Kidney (tissue), 14 donors: Measurements from ENCODE around the gene CAND2. TPM values are rescaled to one million over a fixed set of nuclear protein-coding genes. Genes with fewer than 3 reads are reported as not detected.

Experiments used
- DNase-seq, 5 donors: peaks; one replicate each; pipeline ENCODE4 v3.0.0-alpha.2; 2013 to 2020
- FAIRE-seq: peaks from 2 replicates; lab custom pipeline; 2012; peaks lifted over from hg19 to GRCh38; lab: Jason Lieb, UNC
- H3K27ac ChIP-seq, 2 donors: one replicate each; pipeline ENCODE4 v1.7.0; 2013; ENCODE audit warnings: low read depth in 2 of 2, low read length in 2 of 2, inconsistent platforms in 1 of 2
- H3K27me3 ChIP-seq: one replicate; pipeline ENCODE4 v1.7.1; 2013; ENCODE audit warnings: low read length, inconsistent platforms; ENCODE audit not compliant: control insufficient read depth, insufficient read depth
- H3K36me3 ChIP-seq, 3 donors: one replicate each; pipeline versions ENCODE4 v1.7.0 to v1.7.1; 2013; ENCODE audit warnings: low read length in 3 of 3, control low read depth in 1 of 3, inconsistent platforms in 1 of 3; ENCODE audit not compliant: insufficient read depth in 3 of 3, control insufficient read depth in 2 of 3
- H3K4me1 ChIP-seq, 3 donors: one replicate each; pipeline versions ENCODE4 v1.7.0 to v1.7.1; 2013; ENCODE audit warnings: low read length in 3 of 3, inconsistent platforms in 1 of 3, low read depth in 1 of 3; ENCODE audit not compliant: control insufficient read depth in 2 of 3, insufficient read depth in 2 of 3
- H3K4me3 ChIP-seq, 3 donors: one replicate each; pipeline versions ENCODE4 v1.7.0 to v1.8.1; 2013; ENCODE audit warnings: low read length in 3 of 3, control low read depth in 1 of 3, inconsistent platforms in 1 of 3
- H3K9ac ChIP-seq, 3 donors: one replicate each; pipeline versions ENCODE4 v1.7.0 to v1.7.1; 2013; ENCODE audit warnings: low read length in 3 of 3, control low read depth in 1 of 3, inconsistent platforms in 1 of 3
- H3K9me3 ChIP-seq, 3 donors: one replicate each; pipeline versions ENCODE4 v1.7.0 to v1.7.1; 2013; ENCODE audit warnings: low read length in 3 of 3, control low read depth in 1 of 3, inconsistent platforms in 1 of 3; ENCODE audit not compliant: control insufficient read depth in 2 of 3, insufficient read depth in 1 of 3
- intact Hi-C: fragments of 100-400 bp; cut with DNase I; formaldehyde crosslinking; loops from one replicate; pipeline ENCODE4 v1.11.1; 2022
- polyA plus RNA-seq: library from polyadenylated mRNA; stranded (reverse); fragments of 350-450 nt; fragmentation: Illumina TruSeq; extraction: RNeasy Lipid Tissue Mini Kit (QIAGEN cat#74804); gene quantifications from one replicate; pipeline ENCODE4 v1.2.3, GENCODE V29; 2014; ENCODE audit warnings: low read depth, low replicate concordance; ENCODE audit not compliant: insufficient read depth
- total RNA-seq: library from RNA; stranded (reverse); fragmentation: NEBNext Ultra II Directional; extraction: Animal tissue kit (Norgen Biotek cat#: 25700); gene quantifications from one replicate; pipeline ENCODE4 v1.2.1, GENCODE V29; 2021
- TF ChIP-seq, protein P1 (sequence below): IDR thresholded peaks from 3 replicates; pipeline ENCODE4 v1.5.1; 2012; ENCODE audit warnings: mild to moderate bottlenecking, moderate library complexity, borderline replicate concordance; ENCODE audit not compliant: insufficient read depth; ENCODE audit errors: extremely low read depth
- donor health status: control.
- donor health status: control.
- donor health status: control.
- donor health status: control.
- donor health status: control.
- donor health status: DM: yes; HTN: yes; CAD: no.
- donor health status: Normal renal cell carcinoma (clear cell type).

Gene CAND2
- total and polyA plus RNA-seq, 2 donors from 2014 or later, result 3.9 to 7.1 TPM

DNA sequence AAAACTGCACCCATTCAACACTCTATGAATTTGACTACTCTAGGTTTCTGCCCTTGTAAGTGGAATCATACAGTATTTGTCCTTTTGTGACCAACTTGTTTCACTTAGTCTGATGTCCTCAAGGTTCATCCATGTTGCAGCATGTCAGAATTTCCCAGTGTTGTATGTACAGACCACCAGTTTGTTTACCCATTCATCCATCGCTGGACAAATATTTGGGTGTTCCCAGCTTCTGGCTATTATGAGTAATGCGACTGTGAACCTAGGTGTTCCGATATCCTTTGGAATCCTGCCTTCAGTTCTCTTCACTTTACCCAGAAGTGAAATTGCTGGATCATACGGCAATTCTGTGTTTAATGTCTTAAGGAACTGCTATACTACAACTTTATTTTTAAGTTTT lies 32.3 kb downstream of the CAND2 start:
- Histone ChIP-seq H3K4me3 (no peak overlapping the region), H3K27me3 (no peaks in the 10 kb centered on the region), H3K27ac (no peak overlapping the region), H3K4me1 (no peaks in the 10 kb centered on the region), H3K36me3 (peaks cover 0 to 9% (median under 1%) of the 10 kb centered on the region in 3 donors), H3K9me3 (no peaks in the 10 kb centered on the region), H3K9ac (no peak overlapping the region)
- intact Hi-C loops, result no loop called here
- no peak for FAIRE-seq
- TF ChIP-seq, protein P1, sequence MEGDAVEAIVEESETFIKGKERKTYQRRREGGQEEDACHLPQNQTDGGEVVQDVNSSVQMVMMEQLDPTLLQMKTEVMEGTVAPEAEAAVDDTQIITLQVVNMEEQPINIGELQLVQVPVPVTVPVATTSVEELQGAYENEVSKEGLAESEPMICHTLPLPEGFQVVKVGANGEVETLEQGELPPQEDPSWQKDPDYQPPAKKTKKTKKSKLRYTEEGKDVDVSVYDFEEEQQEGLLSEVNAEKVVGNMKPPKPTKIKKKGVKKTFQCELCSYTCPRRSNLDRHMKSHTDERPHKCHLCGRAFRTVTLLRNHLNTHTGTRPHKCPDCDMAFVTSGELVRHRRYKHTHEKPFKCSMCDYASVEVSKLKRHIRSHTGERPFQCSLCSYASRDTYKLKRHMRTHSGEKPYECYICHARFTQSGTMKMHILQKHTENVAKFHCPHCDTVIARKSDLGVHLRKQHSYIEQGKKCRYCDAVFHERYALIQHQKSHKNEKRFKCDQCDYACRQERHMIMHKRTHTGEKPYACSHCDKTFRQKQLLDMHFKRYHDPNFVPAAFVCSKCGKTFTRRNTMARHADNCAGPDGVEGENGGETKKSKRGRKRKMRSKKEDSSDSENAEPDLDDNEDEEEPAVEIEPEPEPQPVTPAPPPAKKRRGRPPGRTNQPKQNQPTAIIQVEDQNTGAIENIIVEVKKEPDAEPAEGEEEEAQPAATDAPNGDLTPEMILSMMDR, result no peak
- DNase-seq, result no peak

DNA sequence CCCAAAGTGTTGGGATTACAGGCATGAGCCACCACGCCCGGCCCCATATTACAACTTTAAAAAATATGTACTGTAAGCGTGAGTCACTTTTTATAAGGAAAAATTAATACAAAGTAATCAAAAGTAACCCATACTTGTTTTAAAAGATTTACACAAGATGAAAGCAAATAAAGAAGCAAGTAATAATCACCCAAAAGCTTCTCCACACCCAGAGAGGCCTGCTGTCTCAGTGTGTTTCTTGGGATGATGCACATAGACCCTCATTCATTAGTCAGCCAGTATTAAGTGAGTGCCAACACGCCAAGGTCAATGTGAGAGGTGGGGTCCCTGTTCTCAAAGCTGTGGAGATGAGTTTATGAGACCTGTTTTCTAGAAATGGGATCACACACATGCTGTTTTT lies 32.9 kb downstream of the CAND2 start:
- Histone ChIP-seq H3K4me3 (no peak overlapping the region), H3K36me3 (peaks cover 0 to 14% (median 5%) of the 10 kb centered on the region in 3 donors), H3K27ac (no peak overlapping the region), H3K4me1 (no peaks in the 10 kb centered on the region), H3K27me3 (no peaks in the 10 kb centered on the region), H3K9ac (no peak overlapping the region), H3K9me3 (no peaks in the 10 kb centered on the region)
- TF ChIP-seq, protein P1, result no peak
- intact Hi-C loops, result no loop called here
- FAIRE-seq (no peak), DNase-seq (no peak)

DNA sequence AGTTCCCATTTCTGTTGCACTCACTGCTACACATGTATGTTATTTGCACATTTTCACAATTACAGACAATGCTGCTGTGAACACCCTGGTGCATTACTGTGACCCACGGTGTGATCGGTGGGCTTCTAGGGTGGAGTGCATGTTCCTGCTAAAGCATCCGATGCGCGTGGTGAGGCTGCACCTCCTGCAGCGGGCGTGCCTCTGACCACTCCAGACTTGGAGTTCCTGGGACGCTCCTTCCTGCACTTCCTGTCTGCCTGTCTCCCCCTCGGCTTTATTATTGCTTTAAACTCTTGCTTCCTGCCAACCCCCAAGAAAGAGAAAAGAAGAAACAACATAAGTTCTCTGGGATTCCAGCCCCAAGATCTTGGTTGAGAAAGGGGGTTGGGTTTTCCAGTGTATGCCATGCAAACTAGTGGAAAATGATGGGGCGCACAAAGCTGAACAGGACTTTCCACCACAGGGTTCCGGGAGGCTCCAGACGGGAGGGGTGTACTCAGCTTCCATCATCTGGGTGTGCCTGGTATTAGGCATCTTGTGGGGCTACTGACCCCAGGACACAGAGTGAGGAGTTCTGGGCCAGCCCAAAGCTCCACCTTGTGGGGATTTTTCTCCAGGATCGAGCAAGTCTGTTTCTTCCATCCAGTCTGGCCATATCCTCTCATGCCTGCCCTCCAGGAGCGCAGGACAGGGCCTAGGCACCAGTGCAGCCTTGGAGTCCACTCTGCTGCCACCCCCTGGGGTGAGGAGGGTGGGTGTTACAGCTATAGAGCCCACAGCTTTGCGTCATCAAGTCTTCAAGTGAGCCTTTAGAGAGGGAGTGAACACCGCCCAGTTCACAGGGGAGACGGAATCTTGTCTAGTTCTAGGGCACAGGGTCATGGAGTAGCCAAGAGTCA lies 33.7 kb downstream of the CAND2 start:
- TF ChIP-seq, protein P1, result no peak
- DNase-seq (no peak), FAIRE-seq (no peak)
- Histone ChIP-seq H3K36me3 (peaks cover 0 to 20% (median 13%) of the 10 kb centered on the region in 3 donors), H3K4me3 (no peak overlapping the region), H3K27ac (no peak overlapping the region), H3K4me1 (no peaks in the 10 kb centered on the region), H3K27me3 (no peaks in the 10 kb centered on the region), H3K9me3 (no peaks in the 10 kb centered on the region), H3K9ac (no peak overlapping the region)
- intact Hi-C loops, result no loop called here
